GM18873 (cell line): Measurements from ENCODE around the gene RPS23.

Source experiments
- ATAC-seq: cut with Tn5 transposase; IDR thresholded peaks from one replicate; pipeline ENCODE4 v1.9.1; 2021; ENCODE audit warnings: mild to moderate bottlenecking, moderate library complexity, moderate number of reproducible peaks; ENCODE audit not compliant: unreplicated experiment, low FRiP score

Gene RPS23

GRCh38 chr5:82252744-82253143 is 25.4 kb downstream of the RPS23 start:
- no peak for ATAC-seq

- no peak for ATAC-seq
Measured at GRCh38 chr5:82246960-82247574, 31.1 kb downstream of the RPS23 start.

- ATAC-seq = no peak
Measured at GRCh38 chr5:82244854-82245635, 33.1 kb downstream of the RPS23 start.

GRCh38 chr5:82244151-82244550 is 34.0 kb downstream of the RPS23 start:
- no peak for ATAC-seq

- ATAC-seq = no peak
Measured at GRCh38 chr5:82234885-82235284, 43.3 kb downstream of the RPS23 start.

GRCh38 chr5:82225525-82226172 is 52.5 kb downstream of the RPS23 start:
- ATAC-seq = peak; percentile 83
